Adipocyte (in vitro differentiated cells): ENCODE measurements around the gene HGFAC.

ENCODE experiments used
- DNase-seq: peaks from one replicate; pipeline ENCODE4 v3.0.0-alpha.2; 2015; ENCODE audit warnings: low read depth
- H3K27me3 ChIP-seq: replicated peaks from 2 replicates; pipeline ENCODE4 v1.7.0; 2013; ENCODE audit warnings: mild to moderate bottlenecking, low read length, moderate library complexity; ENCODE audit not compliant: control insufficient read depth, insufficient read depth
- H3K36me3 ChIP-seq: 2 replicates; pipeline ENCODE4 v1.7.0; 2013; ENCODE audit warnings: low read length, mild to moderate bottlenecking, moderate library complexity; ENCODE audit not compliant: control insufficient read depth, insufficient read depth, severe bottlenecking
- H3K4me1 ChIP-seq: 2 replicates; pipeline ENCODE4 v1.7.0; 2013; ENCODE audit warnings: mild to moderate bottlenecking, low read length, moderate library complexity; ENCODE audit not compliant: control insufficient read depth, insufficient read depth
- H3K4me3 ChIP-seq: 2 replicates; pipeline ENCODE4 v1.7.0; 2013; ENCODE audit warnings: mild to moderate bottlenecking, low read length, moderate library complexity
- H3K9ac ChIP-seq: 2 replicates; pipeline ENCODE4 v1.7.0; 2013; ENCODE audit warnings: mild to moderate bottlenecking, low read length, moderate library complexity
- H3K9me3 ChIP-seq: 2 replicates; pipeline ENCODE4 v1.7.0; 2013; ENCODE audit warnings: mild to moderate bottlenecking, low read length, moderate library complexity; ENCODE audit not compliant: control insufficient read depth

HGFAC gene

GRCh38 chr4:3466691-3467600, 25.2 kb downstream of the HGFAC start:
- Histone ChIP-seq H3K9ac (no peak overlapping the region), H3K4me3 (no peak overlapping the region), H3K9me3 (no peaks in the 10 kb centered on the region), H3K36me3 (no peaks in the 10 kb centered on the region), H3K4me1 (no peaks in the 10 kb centered on the region), H3K27me3 (peaks cover 41% of the 10 kb centered on the region)
- DNase-seq = no peak

- peaks cover 39% of the 10 kb centered on the region for H3K27me3 ChIP-seq
- no peaks in the 10 kb centered on the region for H3K36me3 ChIP-seq
- no peaks in the 10 kb centered on the region for H3K9me3 ChIP-seq
- no peak overlapping the region for H3K9ac ChIP-seq
- no peaks in the 10 kb centered on the region for H3K4me1 ChIP-seq
- no peak overlapping the region for H3K4me3 ChIP-seq
- DNase-seq = no peak
Measured at GRCh38 chr4:3467601-3468031, 25.8 kb downstream of the HGFAC start.

GRCh38 chr4:3468154-3468553, 26.4 kb downstream of the HGFAC start:
- no peaks in the 10 kb centered on the region for H3K9me3 ChIP-seq
- no peaks in the 10 kb centered on the region for H3K4me1 ChIP-seq
- H3K4me3 ChIP-seq = no peak overlapping the region
- peaks cover 38% of the 10 kb centered on the region for H3K27me3 ChIP-seq
- H3K9ac ChIP-seq = no peak overlapping the region
- DNase-seq = no peak
- no peaks in the 10 kb centered on the region for H3K36me3 ChIP-seq

GRCh38 chr4:3468804-3469203, 27.0 kb downstream of the HGFAC start:
- Histone ChIP-seq H3K36me3 (no peaks in the 10 kb centered on the region), H3K27me3 (peaks cover 38% of the 10 kb centered on the region), H3K4me3 (no peak overlapping the region), H3K9me3 (no peaks in the 10 kb centered on the region), H3K4me1 (no peaks in the 10 kb centered on the region), H3K9ac (no peak overlapping the region)
- no peak for DNase-seq

- no peak overlapping the region for H3K4me3 ChIP-seq
- no peaks in the 10 kb centered on the region for H3K4me1 ChIP-seq
- no peak overlapping the region for H3K9ac ChIP-seq
- peaks cover 41% of the 10 kb centered on the region for H3K27me3 ChIP-seq
- no peaks in the 10 kb centered on the region for H3K9me3 ChIP-seq
- H3K36me3 ChIP-seq = no peaks in the 10 kb centered on the region
- no peak for DNase-seq
Measured at GRCh38 chr4:3469386-3470243, 27.8 kb downstream of the HGFAC start.

GRCh38 chr4:3470244-3471097, 28.7 kb downstream of the HGFAC start:
- H3K36me3 ChIP-seq = no peaks in the 10 kb centered on the region
- no peak for DNase-seq
- no peak overlapping the region for H3K4me3 ChIP-seq
- H3K9ac ChIP-seq = no peak overlapping the region
- H3K9me3 ChIP-seq = no peaks in the 10 kb centered on the region
- no peaks in the 10 kb centered on the region for H3K4me1 ChIP-seq
- peaks cover 38% of the 10 kb centered on the region for H3K27me3 ChIP-seq

- DNase-seq = no peak
- Histone ChIP-seq H3K9me3 (no peaks in the 10 kb centered on the region), H3K4me3 (no peak overlapping the region), H3K4me1 (no peaks in the 10 kb centered on the region), H3K27me3 (peaks cover 35% of the 10 kb centered on the region), H3K36me3 (no peaks in the 10 kb centered on the region), H3K9ac (no peak overlapping the region)
Measured at GRCh38 chr4:3471098-3471760, 29.5 kb downstream of the HGFAC start.

GRCh38 chr4:3471886-3472285, 30.1 kb downstream of the HGFAC start:
- Histone ChIP-seq H3K4me3 (no peak overlapping the region), H3K27me3 (peaks cover 35% of the 10 kb centered on the region), H3K4me1 (no peaks in the 10 kb centered on the region), H3K9ac (no peak overlapping the region), H3K36me3 (no peaks in the 10 kb centered on the region), H3K9me3 (no peaks in the 10 kb centered on the region)
- no peak for DNase-seq

- no peak for DNase-seq
- peaks cover 35% of the 10 kb centered on the region for H3K27me3 ChIP-seq
- H3K4me3 ChIP-seq = no peak overlapping the region
- H3K4me1 ChIP-seq = no peaks in the 10 kb centered on the region
- no peaks in the 10 kb centered on the region for H3K36me3 ChIP-seq
- H3K9me3 ChIP-seq = no peaks in the 10 kb centered on the region
- H3K9ac ChIP-seq = no peak overlapping the region
Measured at GRCh38 chr4:3472411-3473141, 30.8 kb downstream of the HGFAC start.
